GM10248 (cell line): Measurements from ENCODE around the gene NOXRED1.

Source experiments
- CTCF ChIA-PET: fragments of 300-600 bp; sonication (Branson Sonifier 250); formaldehyde crosslinking; extraction: SDS; loops from one replicate; lab custom pipeline; 2021; ENCODE audit warnings: antibody characterized with exemption; lab: Yijun Ruan, JAX
- POLR2A ChIA-PET: fragments of 350-650 bp; sonication (Branson Sonifier 250); formaldehyde crosslinking; extraction: SDS; loops from one replicate; lab custom pipeline; 2020; ENCODE audit warnings: antibody characterized with exemption; lab: Yijun Ruan, JAX
- DNase-seq: peaks from one replicate; pipeline ENCODE4 v3.0.0; 2012; ENCODE audit errors: extremely low spot score
- CTCF ChIP-seq: IDR thresholded peaks from 2 replicates; pipeline ENCODE4 v1.5.1; 2012; ENCODE audit warnings: mild to moderate bottlenecking, low read depth; ENCODE audit errors: extremely low read depth, missing control alignments, control extremely low read depth

The NOXRED1 gene

GRCh38 chr14:77353469-77354141 lies 69.7 kb downstream of the NOXRED1 start:
- CTCF ChIA-PET: interaction anchor here (1.1 to 2.1 kb wide), 3 partner anchors 9 to 14 kb away, joined by 3 to 8 read pairs (median 3); no protein-coding TSS in a partner anchor
- POLR2A ChIA-PET: no interaction called here
- no peak for DNase-seq
- no peak for TF ChIP-seq CTCF

- ChIA-PET POLR2A (no interaction called here), CTCF (no interaction called here)
- TF ChIP-seq CTCF: no peak
- peak; percentile 35 for DNase-seq
Measured at GRCh38 chr14:77347751-77348150, 75.6 kb downstream of the NOXRED1 start.

- no peak for TF ChIP-seq CTCF
- DNase-seq: no peak
- POLR2A ChIA-PET: no interaction called here
- CTCF ChIA-PET: interaction anchor here (1.0 kb wide), 1 partner anchor 17 kb away, joined by 3 read pairs; no protein-coding TSS in a partner anchor
Measured at GRCh38 chr14:77346495-77346894, 76.8 kb downstream of the NOXRED1 start.

- TF ChIP-seq CTCF: no peak
- CTCF ChIA-PET: interaction anchor here (1.0 to 2.2 kb wide), 2 partner anchors 9 kb away, joined by 4 to 8 read pairs; no protein-coding TSS in a partner anchor
- POLR2A ChIA-PET: interaction anchor here (0.6 kb wide), 1 partner anchor 23 kb away, joined by 3 read pairs; no protein-coding TSS in a partner anchor
- no peak for DNase-seq
Measured at GRCh38 chr14:77344377-77344996, 78.8 kb downstream of the NOXRED1 start.
